ENCODE results near the gene LIPC. TPM values are rescaled to one million over a fixed set of nuclear protein-coding genes. Genes with fewer than 3 reads are reported as not detected.

The LIPC gene
- total and polyA plus RNA-seq, 2 experiments from 2014 or later: not detected

DNA sequence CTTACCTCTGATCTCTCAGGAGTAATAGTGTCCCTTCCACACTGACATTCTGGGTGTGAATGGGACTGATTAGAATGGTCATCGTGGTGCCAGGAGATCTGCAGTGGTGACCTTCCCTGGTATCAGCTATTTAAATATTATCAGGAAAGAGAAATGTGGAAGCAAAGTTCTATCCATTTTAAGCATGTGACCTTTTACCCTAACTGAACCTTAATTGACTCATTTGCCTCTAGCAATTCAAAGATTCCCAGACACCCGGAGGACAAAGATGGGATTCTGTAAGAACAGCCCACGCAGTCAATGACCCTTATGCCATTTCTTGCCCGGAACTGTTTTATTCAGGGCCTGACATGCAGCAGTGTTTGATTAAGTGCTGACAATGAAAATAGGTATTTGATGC is 10.3 kb downstream of the LIPC start:
- Histone ChIP-seq H2AFZ (no peak overlapping the region), H3K79me2 (replicated peaks; ENCODE audit: insufficient read depth) (no peaks in the 10 kb centered on the region), H3K27ac (ENCODE audit: low read depth) (no peak overlapping the region), H3K4me3 (no peak overlapping the region), H3K4me1 (ENCODE audit: insufficient read depth) (peaks cover 37% of the 10 kb centered on the region), H3K9me2 (ENCODE audit: insufficient read depth) (0 out of 2 replicates have a peak, but pooled peaks cover 3% of the 10 kb centered on the region), H3F3A (replicated peaks; ENCODE audit: low read depth) (no peaks in the 10 kb centered on the region), H3K4me2 (no peak overlapping the region), H4K20me1 (replicated peaks; ENCODE audit: insufficient read depth) (no peaks in the 10 kb centered on the region), H3K27me3 (ENCODE audit: insufficient read depth) (no peaks in the 10 kb centered on the region), H3K36me3 (ENCODE audit: insufficient read depth) (no peaks in the 10 kb centered on the region)
- H3K9me3 Mint-ChIP-seq: no peaks in the 10 kb centered on the region; the same call in 2 of the 3 replicates
- H3K27ac Mint-ChIP-seq: no peak overlapping the region; the same call in 1 of the 2 replicates
- no peak overlapping the region for H3K4me3 Mint-ChIP-seq
- ATAC-seq (no peak), DNase-seq (ENCODE audit: low spot score) (no peak)
- no peak for TF ChIP-seq ZNF331 (CRISPR knock-in tag; IDR thresholded peaks at IDR 0.05; ENCODE audit: low read depth)
- TF ChIP-seq, protein P1, sequence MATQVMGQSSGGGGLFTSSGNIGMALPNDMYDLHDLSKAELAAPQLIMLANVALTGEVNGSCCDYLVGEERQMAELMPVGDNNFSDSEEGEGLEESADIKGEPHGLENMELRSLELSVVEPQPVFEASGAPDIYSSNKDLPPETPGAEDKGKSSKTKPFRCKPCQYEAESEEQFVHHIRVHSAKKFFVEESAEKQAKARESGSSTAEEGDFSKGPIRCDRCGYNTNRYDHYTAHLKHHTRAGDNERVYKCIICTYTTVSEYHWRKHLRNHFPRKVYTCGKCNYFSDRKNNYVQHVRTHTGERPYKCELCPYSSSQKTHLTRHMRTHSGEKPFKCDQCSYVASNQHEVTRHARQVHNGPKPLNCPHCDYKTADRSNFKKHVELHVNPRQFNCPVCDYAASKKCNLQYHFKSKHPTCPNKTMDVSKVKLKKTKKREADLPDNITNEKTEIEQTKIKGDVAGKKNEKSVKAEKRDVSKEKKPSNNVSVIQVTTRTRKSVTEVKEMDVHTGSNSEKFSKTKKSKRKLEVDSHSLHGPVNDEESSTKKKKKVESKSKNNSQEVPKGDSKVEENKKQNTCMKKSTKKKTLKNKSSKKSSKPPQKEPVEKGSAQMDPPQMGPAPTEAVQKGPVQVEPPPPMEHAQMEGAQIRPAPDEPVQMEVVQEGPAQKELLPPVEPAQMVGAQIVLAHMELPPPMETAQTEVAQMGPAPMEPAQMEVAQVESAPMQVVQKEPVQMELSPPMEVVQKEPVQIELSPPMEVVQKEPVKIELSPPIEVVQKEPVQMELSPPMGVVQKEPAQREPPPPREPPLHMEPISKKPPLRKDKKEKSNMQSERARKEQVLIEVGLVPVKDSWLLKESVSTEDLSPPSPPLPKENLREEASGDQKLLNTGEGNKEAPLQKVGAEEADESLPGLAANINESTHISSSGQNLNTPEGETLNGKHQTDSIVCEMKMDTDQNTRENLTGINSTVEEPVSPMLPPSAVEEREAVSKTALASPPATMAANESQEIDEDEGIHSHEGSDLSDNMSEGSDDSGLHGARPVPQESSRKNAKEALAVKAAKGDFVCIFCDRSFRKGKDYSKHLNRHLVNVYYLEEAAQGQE (IDR thresholded peaks at IDR 0.05; ENCODE audit: unreplicated experiment): no peak
- TF ChIP-seq, protein P2, sequence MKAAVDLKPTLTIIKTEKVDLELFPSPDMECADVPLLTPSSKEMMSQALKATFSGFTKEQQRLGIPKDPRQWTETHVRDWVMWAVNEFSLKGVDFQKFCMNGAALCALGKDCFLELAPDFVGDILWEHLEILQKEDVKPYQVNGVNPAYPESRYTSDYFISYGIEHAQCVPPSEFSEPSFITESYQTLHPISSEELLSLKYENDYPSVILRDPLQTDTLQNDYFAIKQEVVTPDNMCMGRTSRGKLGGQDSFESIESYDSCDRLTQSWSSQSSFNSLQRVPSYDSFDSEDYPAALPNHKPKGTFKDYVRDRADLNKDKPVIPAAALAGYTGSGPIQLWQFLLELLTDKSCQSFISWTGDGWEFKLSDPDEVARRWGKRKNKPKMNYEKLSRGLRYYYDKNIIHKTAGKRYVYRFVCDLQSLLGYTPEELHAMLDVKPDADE (IDR thresholded peaks at IDR 0.05): no peak
- H3K36me3 Mint-ChIP-seq (ENCODE audit: low read depth): no peaks in the 10 kb centered on the region
- peaks cover 7% of the 10 kb centered on the region for H3K27me3 Mint-ChIP-seq (ENCODE audit: insufficient read depth, low read depth, poor library complexity)
- H3K4me1 Mint-ChIP-seq: peaks cover 39% of the 10 kb centered on the region

DNA sequence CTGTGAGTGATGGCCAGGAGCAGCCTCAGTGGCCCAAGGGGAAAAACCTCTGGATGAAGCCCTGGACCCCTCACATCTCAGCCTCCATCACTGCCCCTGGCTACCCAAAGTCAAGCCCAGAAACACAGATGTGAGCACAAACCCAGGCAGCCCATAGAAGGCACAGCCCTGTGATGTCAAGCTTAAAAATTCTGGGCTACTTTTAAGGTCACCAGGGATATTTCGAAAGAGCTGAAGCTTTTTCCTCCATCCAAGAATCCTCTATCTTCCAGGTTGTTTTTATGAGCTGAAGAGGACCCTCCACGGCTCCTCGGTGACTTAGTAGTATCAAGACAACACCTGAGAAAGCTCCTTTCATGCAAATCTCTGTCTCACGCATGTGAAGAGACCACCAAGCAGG is 11.5 kb downstream of the LIPC start:
- no peak for DNase-seq (ENCODE audit: low spot score)
- H3K36me3 ChIP-seq (ENCODE audit: insufficient read depth): no peaks in the 10 kb centered on the region
- peak; percentile 39 for ATAC-seq
- no peaks in the 10 kb centered on the region for H4K20me1 ChIP-seq (replicated peaks; ENCODE audit: insufficient read depth)
- Mint-ChIP-seq H3K27ac (peak overlapping the region; percentile 25), H3K9me3 (no peaks in the 10 kb centered on the region; the same call in 2 of the 3 replicates), H3K4me1 (peaks cover 39% of the 10 kb centered on the region), H3K4me3 (no peak overlapping the region), H3K27me3 (ENCODE audit: insufficient read depth, low read depth, poor library complexity) (peaks cover 7% of the 10 kb centered on the region), H3K36me3 (ENCODE audit: low read depth) (no peaks in the 10 kb centered on the region)
- TF ChIP-seq JUNB (IDR thresholded peaks at IDR 0.05; ENCODE audit: unreplicated experiment) (no peak), EZH2phosphoT487 (IDR thresholded peaks at IDR 0.05; ENCODE audit: unreplicated experiment) (no peak), EZH2 (IDR thresholded peaks at IDR 0.05; ENCODE audit: low read depth, unreplicated experiment) (no peak), CREB1 (CRISPR knock-in tag; IDR thresholded peaks at IDR 0.05; ENCODE audit: low read depth) (no peak), ZNF331 (CRISPR knock-in tag; IDR thresholded peaks at IDR 0.05; ENCODE audit: low read depth) (no peak)
- TF ChIP-seq, protein P3, sequence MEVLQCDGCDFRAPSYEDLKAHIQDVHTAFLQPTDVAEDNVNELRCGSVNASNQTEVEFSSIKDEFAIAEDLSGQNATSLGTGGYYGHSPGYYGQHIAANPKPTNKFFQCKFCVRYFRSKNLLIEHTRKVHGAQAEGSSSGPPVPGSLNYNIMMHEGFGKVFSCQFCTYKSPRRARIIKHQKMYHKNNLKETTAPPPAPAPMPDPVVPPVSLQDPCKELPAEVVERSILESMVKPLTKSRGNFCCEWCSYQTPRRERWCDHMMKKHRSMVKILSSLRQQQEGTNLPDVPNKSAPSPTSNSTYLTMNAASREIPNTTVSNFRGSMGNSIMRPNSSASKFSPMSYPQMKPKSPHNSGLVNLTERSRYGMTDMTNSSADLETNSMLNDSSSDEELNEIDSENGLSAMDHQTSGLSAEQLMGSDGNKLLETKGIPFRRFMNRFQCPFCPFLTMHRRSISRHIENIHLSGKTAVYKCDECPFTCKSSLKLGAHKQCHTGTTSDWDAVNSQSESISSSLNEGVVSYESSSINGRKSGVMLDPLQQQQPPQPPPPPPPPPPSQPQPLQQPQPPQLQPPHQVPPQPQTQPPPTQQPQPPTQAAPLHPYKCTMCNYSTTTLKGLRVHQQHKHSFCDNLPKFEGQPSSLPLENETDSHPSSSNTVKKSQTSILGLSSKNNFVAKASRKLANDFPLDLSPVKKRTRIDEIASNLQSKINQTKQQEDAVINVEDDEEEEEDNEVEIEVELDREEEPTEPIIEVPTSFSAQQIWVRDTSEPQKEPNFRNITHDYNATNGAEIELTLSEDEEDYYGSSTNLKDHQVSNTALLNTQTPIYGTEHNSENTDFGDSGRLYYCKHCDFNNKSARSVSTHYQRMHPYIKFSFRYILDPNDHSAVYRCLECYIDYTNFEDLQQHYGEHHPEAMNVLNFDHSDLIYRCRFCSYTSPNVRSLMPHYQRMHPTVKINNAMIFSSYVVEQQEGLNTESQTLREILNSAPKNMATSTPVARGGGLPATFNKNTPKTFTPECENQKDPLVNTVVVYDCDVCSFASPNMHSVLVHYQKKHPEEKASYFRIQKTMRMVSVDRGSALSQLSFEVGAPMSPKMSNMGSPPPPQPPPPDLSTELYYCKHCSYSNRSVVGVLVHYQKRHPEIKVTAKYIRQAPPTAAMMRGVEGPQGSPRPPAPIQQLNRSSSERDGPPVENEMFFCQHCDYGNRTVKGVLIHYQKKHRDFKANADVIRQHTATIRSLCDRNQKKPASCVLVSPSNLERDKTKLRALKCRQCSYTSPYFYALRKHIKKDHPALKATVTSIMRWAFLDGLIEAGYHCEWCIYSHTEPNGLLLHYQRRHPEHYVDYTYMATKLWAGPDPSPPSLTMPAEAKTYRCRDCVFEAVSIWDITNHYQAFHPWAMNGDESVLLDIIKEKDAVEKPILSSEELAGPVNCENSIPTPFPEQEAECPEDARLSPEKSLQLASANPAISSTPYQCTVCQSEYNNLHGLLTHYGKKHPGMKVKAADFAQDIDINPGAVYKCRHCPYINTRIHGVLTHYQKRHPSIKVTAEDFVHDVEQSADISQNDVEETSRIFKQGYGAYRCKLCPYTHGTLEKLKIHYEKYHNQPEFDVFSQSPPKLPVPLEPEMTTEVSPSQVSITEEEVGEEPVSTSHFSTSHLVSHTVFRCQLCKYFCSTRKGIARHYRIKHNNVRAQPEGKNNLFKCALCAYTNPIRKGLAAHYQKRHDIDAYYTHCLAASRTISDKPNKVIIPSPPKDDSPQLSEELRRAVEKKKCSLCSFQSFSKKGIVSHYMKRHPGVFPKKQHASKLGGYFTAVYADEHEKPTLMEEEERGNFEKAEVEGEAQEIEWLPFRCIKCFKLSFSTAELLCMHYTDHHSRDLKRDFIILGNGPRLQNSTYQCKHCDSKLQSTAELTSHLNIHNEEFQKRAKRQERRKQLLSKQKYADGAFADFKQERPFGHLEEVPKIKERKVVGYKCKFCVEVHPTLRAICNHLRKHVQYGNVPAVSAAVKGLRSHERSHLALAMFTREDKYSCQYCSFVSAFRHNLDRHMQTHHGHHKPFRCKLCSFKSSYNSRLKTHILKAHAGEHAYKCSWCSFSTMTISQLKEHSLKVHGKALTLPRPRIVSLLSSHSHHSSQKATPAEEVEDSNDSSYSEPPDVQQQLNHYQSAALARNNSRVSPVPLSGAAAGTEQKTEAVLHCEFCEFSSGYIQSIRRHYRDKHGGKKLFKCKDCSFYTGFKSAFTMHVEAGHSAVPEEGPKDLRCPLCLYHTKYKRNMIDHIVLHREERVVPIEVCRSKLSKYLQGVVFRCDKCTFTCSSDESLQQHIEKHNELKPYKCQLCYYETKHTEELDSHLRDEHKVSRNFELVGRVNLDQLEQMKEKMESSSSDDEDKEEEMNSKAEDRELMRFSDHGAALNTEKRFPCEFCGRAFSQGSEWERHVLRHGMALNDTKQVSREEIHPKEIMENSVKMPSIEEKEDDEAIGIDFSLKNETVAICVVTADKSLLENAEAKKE (CRISPR knock-in tag; IDR thresholded peaks at IDR 0.05): no peak; the same call in 1 of the 2 replicates
- H3K27me3 ChIP-seq (ENCODE audit: insufficient read depth): no peaks in the 10 kb centered on the region
- no peaks in the 10 kb centered on the region for H3F3A ChIP-seq (replicated peaks; ENCODE audit: low read depth)
- H3K4me1 ChIP-seq (ENCODE audit: insufficient read depth): peaks cover 37% of the 10 kb centered on the region
- H3K79me2 ChIP-seq (replicated peaks; ENCODE audit: insufficient read depth): no peaks in the 10 kb centered on the region
- H3K9me2 ChIP-seq (ENCODE audit: insufficient read depth): 0 out of 2 replicates have a peak, but pooled peaks cover 6% of the 10 kb centered on the region
- peak overlapping the region; percentile 81; the same call in 1 of the 2 replicates for H3K27ac ChIP-seq (ENCODE audit: low read depth)
- H2AFZ ChIP-seq: peak overlapping the region; percentile 90
- H3K4me3 ChIP-seq: no peak overlapping the region
- peak overlapping the region; percentile 51; the same call in 1 of the 2 replicates for H3K4me2 ChIP-seq
